ENCODE data around the gene CAMSAP2.

CAMSAP2 gene

GRCh38 chr1:200867018-200867811, 128.5 kb downstream of the CAMSAP2 start:
- Histone ChIP-seq H3K27ac (ENCODE audit: low read depth, low read length) (no peak overlapping the region), H3K9ac (ENCODE audit: low read length) (no peak overlapping the region), H2AFZ (ENCODE audit: low read depth, low read length, severe bottlenecking) (no peak overlapping the region), H3K9me3 (ENCODE audit: insufficient read depth, low read length) (no peaks in the 10 kb centered on the region), H3K4me2 (ENCODE audit: low read depth, low read length, poor library complexity, severe bottlenecking) (no peak overlapping the region), H3K9me2 (replicated peaks; ENCODE audit: insufficient read depth, low read length) (no peaks in the 10 kb centered on the region), H3K79me2 (ENCODE audit: insufficient read depth, low read length) (no peaks in the 10 kb centered on the region), H3K4me3 (ENCODE audit: insufficient read depth, low read length, poor library complexity, severe bottlenecking) (no peak overlapping the region), H3K27me3 (ENCODE audit: low read length) (no peaks in the 10 kb centered on the region), H4K20me1 (ENCODE audit: low read depth, low read length) (no peaks in the 10 kb centered on the region), H3F3A (ENCODE audit: insufficient read depth) (no peaks in the 10 kb centered on the region), H3K36me3 (ENCODE audit: low read length) (no peaks in the 10 kb centered on the region)
- no peak for TF ChIP-seq EZH2phosphoT487 (conservative IDR thresholded peaks at IDR 0.05; ENCODE audit: low read length)
- no peak for TF ChIP-seq CTCF (IDR thresholded peaks at IDR 0.05; ENCODE audit: insufficient read depth, low read length, poor library complexity, severe bottlenecking)

GRCh38 chr1:200869376-200869752, 130.7 kb downstream of the CAMSAP2 start:
- H3K36me3 ChIP-seq (ENCODE audit: low read length): no peaks in the 10 kb centered on the region
- H3K9me2 ChIP-seq (replicated peaks; ENCODE audit: insufficient read depth, low read length): no peaks in the 10 kb centered on the region
- no peak overlapping the region for H3K9ac ChIP-seq (ENCODE audit: low read length)
- H3K4me2 ChIP-seq (ENCODE audit: low read depth, low read length, poor library complexity, severe bottlenecking): no peak overlapping the region
- TF ChIP-seq EZH2phosphoT487 (conservative IDR thresholded peaks at IDR 0.05; ENCODE audit: low read length) (no peak), CTCF (IDR thresholded peaks at IDR 0.05; ENCODE audit: insufficient read depth, low read length, poor library complexity, severe bottlenecking) (no peak)
- no peaks in the 10 kb centered on the region for H3K27me3 ChIP-seq (ENCODE audit: low read length)
- H3K79me2 ChIP-seq (ENCODE audit: insufficient read depth, low read length): no peaks in the 10 kb centered on the region
- H3K27ac ChIP-seq (ENCODE audit: low read depth, low read length): no peak overlapping the region
- H3K9me3 ChIP-seq (ENCODE audit: insufficient read depth, low read length): no peaks in the 10 kb centered on the region
- no peaks in the 10 kb centered on the region for H3F3A ChIP-seq (ENCODE audit: insufficient read depth)
- H3K4me3 ChIP-seq (ENCODE audit: insufficient read depth, low read length, poor library complexity, severe bottlenecking): no peak overlapping the region
- no peaks in the 10 kb centered on the region for H4K20me1 ChIP-seq (ENCODE audit: low read depth, low read length)
- no peak overlapping the region for H2AFZ ChIP-seq (ENCODE audit: low read depth, low read length, severe bottlenecking)

GRCh38 chr1:200869753-200870391, 131.2 kb downstream of the CAMSAP2 start:
- no peaks in the 10 kb centered on the region for H3F3A ChIP-seq (ENCODE audit: insufficient read depth)
- H3K36me3 ChIP-seq (ENCODE audit: low read length): no peaks in the 10 kb centered on the region
- no peak overlapping the region for H3K9ac ChIP-seq (ENCODE audit: low read length)
- no peak for TF ChIP-seq EZH2phosphoT487 (conservative IDR thresholded peaks at IDR 0.05; ENCODE audit: low read length)
- no peak for TF ChIP-seq CTCF (IDR thresholded peaks at IDR 0.05; ENCODE audit: insufficient read depth, low read length, poor library complexity, severe bottlenecking)
- H3K9me3 ChIP-seq (ENCODE audit: insufficient read depth, low read length): no peaks in the 10 kb centered on the region
- no peak overlapping the region for H2AFZ ChIP-seq (ENCODE audit: low read depth, low read length, severe bottlenecking)
- no peak overlapping the region for H3K27ac ChIP-seq (ENCODE audit: low read depth, low read length)
- no peaks in the 10 kb centered on the region for H4K20me1 ChIP-seq (ENCODE audit: low read depth, low read length)
- no peak overlapping the region for H3K4me2 ChIP-seq (ENCODE audit: low read depth, low read length, poor library complexity, severe bottlenecking)
- H3K27me3 ChIP-seq (ENCODE audit: low read length): no peaks in the 10 kb centered on the region
- no peaks in the 10 kb centered on the region for H3K79me2 ChIP-seq (ENCODE audit: insufficient read depth, low read length)
- H3K4me3 ChIP-seq (ENCODE audit: insufficient read depth, low read length, poor library complexity, severe bottlenecking): no peak overlapping the region
- H3K9me2 ChIP-seq (replicated peaks; ENCODE audit: insufficient read depth, low read length): no peaks in the 10 kb centered on the region

Measured in SU-DHL-6 (cell line).